ENCODE results near the gene DCAF10.
A peak's percentile ranks its signal among the peaks of the same experiment; 100 is the strongest.

Gene DCAF10

GRCh38 chr9:37910271-37910670 lies 109.7 kb downstream of the DCAF10 start:
- no peak for DNase-seq

GRCh38 chr9:37911271-37911681 lies 110.7 kb downstream of the DCAF10 start:
- DNase-seq = no peak

GRCh38 chr9:37913480-37914153 lies 113.0 kb downstream of the DCAF10 start:
- DNase-seq = peak; percentile 40

GRCh38 chr9:37914154-37914551 lies 113.6 kb downstream of the DCAF10 start:
- no peak for DNase-seq

GRCh38 chr9:37914701-37915358 lies 114.2 kb downstream of the DCAF10 start:
- no peak for DNase-seq

- no peak for DNase-seq
These were observed 115.4 kb downstream of the DCAF10 start for GRCh38 chr9:37915911-37916470.

- no peak for DNase-seq
These were observed 116.1 kb downstream of the DCAF10 start for GRCh38 chr9:37916471-37917312.

Data from NCI-H1417 treated with DMSO at 0.1 percent for 48 hours (cell line).